NK-92 (cell line): Measurements from ENCODE around the gene NLRP3.

Experiments used
- DNase-seq: peaks from one replicate; lab custom pipeline; 2025; ENCODE audit not compliant: unreplicated experiment; lab: John Stamatoyannopoulos, UW

The NLRP3 gene

DNA sequence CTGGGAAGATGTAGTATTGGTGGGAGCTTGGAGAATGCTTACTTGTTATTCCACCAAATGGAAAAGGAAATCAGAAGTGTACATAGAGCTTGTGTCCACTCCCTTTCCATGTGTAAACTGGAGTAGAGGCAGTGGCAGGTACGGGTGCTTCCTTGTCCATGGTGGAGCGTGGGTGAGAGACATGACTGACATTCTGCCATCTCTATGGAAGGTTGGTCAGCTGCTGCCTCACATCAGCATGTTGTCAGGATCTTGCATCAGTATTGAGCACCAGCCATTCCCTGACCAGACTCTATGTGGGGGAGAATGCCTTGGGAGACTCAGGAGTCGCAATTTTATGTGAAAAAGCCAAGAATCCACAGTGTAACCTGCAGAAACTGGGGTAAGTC, 19.8 kb downstream of the NLRP3 start:
- DNase-seq, result no peak

DNA sequence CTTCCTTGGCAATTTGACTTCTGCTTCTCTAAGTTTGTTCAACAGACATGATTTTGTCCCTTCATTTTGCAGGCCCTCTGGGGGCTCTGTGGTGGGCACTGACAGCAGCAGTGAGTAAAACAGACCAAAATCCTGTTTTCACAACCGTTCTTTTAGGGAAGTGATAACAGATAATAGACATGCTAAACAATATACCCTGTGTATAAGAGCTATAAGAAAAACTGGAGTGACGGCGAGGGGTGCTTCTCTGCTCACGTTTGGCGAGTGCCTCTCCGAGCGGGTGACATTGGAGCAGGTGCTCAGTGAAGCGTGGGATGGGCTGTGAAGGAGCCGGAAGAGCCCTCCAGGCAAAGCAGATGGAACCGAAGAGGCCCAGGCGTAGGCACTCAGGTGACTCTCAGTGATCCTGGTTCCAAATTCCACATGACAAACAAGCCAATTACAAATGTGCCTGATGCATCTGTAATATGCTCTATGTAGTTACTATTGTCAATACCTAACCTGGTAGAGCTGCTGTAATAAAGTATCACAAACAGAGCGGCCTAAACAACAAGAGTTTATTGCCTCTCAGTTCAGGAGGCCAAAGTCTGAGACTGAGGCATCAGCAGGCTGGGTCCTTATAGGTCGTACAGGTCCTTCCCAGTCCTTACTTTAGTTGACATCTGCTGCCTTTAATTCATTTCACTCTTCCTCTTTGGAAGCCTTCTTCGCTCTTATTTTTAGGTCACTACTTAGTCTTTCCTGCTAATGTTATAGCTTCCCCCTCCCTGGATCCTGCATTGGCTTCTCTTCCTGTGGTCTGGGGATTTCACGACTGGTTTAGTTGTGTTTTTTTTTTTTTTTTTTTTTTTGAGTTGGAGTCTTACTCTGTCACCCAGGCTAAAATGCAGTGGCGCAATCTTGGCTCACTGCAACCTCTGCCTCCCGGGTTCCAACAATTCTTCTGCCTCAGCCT, 21.9 kb downstream of the NLRP3 start:
- DNase-seq, result no peak

- DNase-seq, result no peak
Measured at GRCh38 chr1:247440001-247440620, 24.1 kb downstream of the NLRP3 start.

DNA sequence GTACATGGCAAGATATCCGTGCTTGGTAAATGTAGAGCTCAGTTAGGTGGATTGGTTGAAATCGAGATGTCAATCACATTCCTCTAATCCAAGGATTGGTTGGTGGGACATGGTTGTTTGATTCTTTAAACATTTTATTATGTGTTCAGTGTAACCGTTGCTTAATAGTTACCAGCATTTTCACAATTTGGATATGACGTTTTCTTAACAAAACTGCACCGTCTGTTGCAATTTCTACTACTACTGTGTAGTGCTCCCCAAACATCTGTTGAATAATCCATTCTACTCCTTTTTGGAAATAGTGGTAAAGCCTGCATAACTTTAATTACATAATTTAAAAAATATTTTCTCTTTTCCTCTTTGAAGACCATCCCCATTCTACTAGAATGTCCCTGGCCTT, 25.6 kb downstream of the NLRP3 start:
- DNase-seq, result no peak

GRCh38 chr1:247442164-247442563, 26.2 kb downstream of the NLRP3 start:
- DNase-seq, result no peak

GRCh38 chr1:247443641-247444040, 27.7 kb downstream of the NLRP3 start:
- DNase-seq, result no peak

GRCh38 chr1:247444571-247444970, 28.6 kb downstream of the NLRP3 start:
- no peak for DNase-seq

- DNase-seq, result no peak
Measured at GRCh38 chr1:247445526-247446356, 29.8 kb downstream of the NLRP3 start.

DNA sequence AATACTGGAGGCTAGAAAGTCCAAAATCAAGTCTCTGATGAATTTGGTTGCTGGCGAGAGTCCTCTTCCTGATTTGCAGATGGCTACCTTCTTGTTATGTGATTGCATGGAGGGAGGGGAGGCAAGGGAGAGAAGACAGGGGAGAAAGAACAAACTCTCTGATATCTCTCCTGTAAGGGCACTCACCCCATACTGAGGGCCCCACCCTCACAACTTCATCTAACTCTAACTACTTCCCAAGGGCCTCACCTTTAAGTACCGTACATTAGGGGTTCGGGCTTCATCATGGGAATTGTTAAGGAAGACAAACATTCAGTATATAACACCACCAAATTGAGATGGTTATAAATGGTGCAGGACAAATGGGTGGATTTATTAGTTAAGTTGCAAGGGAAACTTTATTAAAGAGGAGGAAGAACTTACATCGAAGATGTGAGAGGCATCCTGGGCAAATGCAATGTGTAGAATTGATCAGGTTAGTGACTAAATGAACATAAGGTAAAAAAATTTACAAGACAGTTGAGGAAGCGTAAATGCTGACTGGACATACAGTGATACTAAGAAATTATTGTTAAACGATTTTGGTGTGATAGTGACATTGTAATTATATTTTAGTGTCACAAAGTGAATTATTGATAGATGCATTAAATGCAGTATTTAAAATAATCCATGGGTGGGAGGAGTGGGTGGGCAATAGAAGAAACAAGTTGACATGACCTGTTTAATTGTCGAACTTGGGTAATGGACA, 31.4 kb downstream of the NLRP3 start:
- DNase-seq, result no peak

DNA sequence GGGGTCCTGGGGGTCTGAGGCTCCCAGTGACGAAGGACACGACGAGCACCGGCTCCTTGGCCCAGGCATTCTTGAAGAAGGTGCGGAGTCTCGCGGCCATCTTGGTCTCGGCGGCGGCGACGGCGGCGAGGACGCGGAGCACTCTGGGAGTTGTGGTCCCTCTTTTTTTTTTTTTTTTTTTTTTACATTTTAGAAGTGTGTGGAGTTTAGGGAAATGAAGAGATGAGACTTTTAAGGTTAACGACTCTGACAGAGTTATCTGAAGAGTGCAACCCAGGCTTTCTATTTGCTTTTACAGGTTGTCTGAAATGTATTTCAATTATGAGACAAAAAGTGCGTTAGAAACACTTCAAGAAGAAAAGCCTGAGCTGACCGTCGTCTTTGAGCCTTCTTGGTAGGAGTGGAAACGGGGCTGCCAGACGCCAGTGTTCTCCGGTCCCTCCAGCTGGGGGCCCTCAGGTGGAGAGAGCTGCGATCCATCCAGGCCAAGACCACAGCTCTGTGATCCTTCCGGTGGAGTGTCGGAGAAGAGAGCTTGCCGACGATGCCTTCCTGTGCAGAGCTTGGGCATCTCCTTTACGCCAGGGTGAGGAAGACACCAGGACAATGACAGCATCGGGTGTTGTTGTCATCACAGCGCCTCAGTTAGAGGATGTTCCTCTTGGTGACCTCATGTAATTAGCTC, 32.3 kb downstream of the NLRP3 start:
- no peak for DNase-seq

DNA sequence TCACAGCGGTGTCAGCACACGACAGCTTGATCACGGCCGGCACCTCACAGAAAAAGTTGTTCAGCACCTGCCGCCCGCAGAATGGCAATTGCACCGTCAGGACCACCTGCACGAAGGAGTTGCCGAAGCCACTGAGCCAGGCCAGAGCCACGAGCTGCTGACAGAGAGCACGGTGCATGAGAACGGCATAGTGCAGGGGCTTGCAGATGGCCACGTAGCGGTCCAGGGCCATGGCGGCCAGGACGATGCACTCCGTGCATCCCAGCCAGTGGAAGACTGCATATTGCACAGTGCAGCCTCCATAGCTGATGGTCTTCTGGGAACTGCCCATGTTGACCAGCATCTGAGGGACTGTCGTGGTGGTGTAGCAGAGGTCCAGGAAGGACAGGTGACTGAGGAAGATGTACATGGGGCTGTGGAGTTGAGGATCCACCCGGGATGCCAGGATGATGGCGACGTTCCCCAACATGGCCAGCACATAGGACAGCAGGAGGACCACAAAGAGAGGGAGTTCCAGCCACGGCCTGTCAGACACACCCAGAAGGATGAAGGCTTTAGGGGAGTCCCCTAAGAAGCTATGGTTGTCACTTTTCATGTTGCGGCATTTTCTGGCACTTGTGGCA, 35.5 kb downstream of the NLRP3 start:
- DNase-seq, result no peak

- DNase-seq, result no peak
Measured at GRCh38 chr1:247452447-247453039, 36.6 kb downstream of the NLRP3 start.

GRCh38 chr1:247453245-247453644, 37.3 kb downstream of the NLRP3 start:
- no peak for DNase-seq

GRCh38 chr1:247453997-247454396, 38.0 kb downstream of the NLRP3 start:
- DNase-seq, result no peak

DNA sequence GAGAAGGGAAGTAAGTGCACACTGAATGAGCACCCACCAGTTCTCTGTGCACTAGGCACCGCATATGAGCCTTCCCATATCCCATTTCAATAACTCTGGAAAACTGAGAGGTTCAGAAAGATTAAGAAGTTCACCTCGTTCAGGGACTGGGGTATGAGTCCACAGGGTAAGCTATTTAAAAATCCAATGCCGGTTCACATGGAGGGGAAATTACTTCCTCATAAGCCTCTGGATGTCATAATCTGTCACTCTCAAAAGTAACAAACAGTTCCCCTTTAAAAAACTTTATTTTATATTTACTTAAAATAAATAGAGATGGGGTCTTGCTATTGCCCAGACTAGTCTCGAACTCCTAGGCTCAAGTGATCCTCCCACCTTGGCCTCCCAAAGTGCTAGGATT, 40.0 kb downstream of the NLRP3 start:
- no peak for DNase-seq

GRCh38 chr1:247456914-247457639, 41.1 kb downstream of the NLRP3 start:
- no peak for DNase-seq

GRCh38 chr1:247459507-247459906, 43.5 kb downstream of the NLRP3 start:
- DNase-seq, result no peak

- DNase-seq, result no peak
Measured at GRCh38 chr1:247465796-247466195, 49.8 kb downstream of the NLRP3 start.

DNA sequence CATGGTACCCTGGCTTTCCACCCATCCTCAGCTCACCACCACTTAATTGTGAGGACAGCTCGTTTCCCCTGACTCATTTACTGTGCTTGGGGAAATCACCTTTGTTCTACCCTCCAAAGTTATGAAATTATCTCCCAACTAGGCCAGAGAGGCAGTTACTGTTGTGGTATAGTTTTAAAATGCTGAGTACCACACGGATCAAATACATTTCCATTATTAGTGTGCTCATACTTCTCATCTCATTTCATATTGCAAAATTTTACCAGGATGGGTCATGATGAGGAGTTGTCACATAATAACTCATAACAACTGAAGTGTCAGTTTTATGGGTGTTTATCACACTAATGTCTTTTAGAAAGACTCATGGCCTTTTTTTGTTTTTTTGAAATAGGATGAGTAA, 51.2 kb downstream of the NLRP3 start:
- no peak for DNase-seq
